ENCODE data around the gene ATP11A. TPM values are rescaled to one million over a fixed set of nuclear protein-coding genes. Genes with fewer than 3 reads are reported as not detected.
"Not testable (repeated sequence)": the region's sequence is repeated elsewhere in the genome, so short reads cannot be mapped to it uniquely, and the experiment has no call there.

ATP11A gene
- total RNA-seq, 1 donor from 2014 or later: 70.9 TPM

- Mint-ChIP-seq H3K9me3 (no peaks in the 10 kb centered on the region), H3K36me3 (no peaks in the 10 kb centered on the region), H3K4me1 (ENCODE audit: unreplicated experiment) (peaks cover 20% of the 10 kb centered on the region), H3K27ac (no peak overlapping the region), H3K4me3 (no peak overlapping the region), H3K27me3 (peaks cover 8% of the 10 kb centered on the region)
- no peak for DNase-seq (ENCODE audit: extremely low spot score, unreplicated experiment)
- TF ChIP-seq CTCF (conservative IDR thresholded peaks at IDR 0.05): no peak
Measured at GRCh38 chr13:112671359-112671758, 18.5 kb upstream of the ATP11A start.

- peaks cover 8% of the 10 kb centered on the region for H3K27me3 Mint-ChIP-seq
Measured at GRCh38 chr13:112672651-112673284, 17.1 kb upstream of the ATP11A start.

GRCh38 chr13:112674412-112675365, 15.1 kb upstream of the ATP11A start:
- Mint-ChIP-seq H3K9me3 (no peaks in the 10 kb centered on the region), H3K36me3 (no peaks in the 10 kb centered on the region), H3K4me1 (ENCODE audit: unreplicated experiment) (peaks cover 20% of the 10 kb centered on the region), H3K27ac (no peak overlapping the region), H3K27me3 (peaks cover 8% of the 10 kb centered on the region), H3K4me3 (no peak overlapping the region)
- DNase-seq (ENCODE audit: extremely low spot score, unreplicated experiment): no peak
- TF ChIP-seq CTCF (conservative IDR thresholded peaks at IDR 0.05): no peak

More at GRCh38 chr13:112672651-112673284, 17.1 kb upstream of the ATP11A start:
- H3K4me3 Mint-ChIP-seq: no peak overlapping the region
- no peak for TF ChIP-seq CTCF (conservative IDR thresholded peaks at IDR 0.05)
- no peaks in the 10 kb centered on the region for H3K36me3 Mint-ChIP-seq
- H3K4me1 Mint-ChIP-seq (ENCODE audit: unreplicated experiment): peaks cover 20% of the 10 kb centered on the region
- no peaks in the 10 kb centered on the region for H3K9me3 Mint-ChIP-seq
- no peak overlapping the region for H3K27ac Mint-ChIP-seq
- no peak for DNase-seq (ENCODE audit: extremely low spot score, unreplicated experiment)

GRCh38 chr13:112675366-112675756, 14.5 kb upstream of the ATP11A start:
- no peak for DNase-seq (ENCODE audit: extremely low spot score, unreplicated experiment)
- no peak for TF ChIP-seq CTCF (conservative IDR thresholded peaks at IDR 0.05)
- no peaks in the 10 kb centered on the region for H3K9me3 Mint-ChIP-seq
- H3K4me3 Mint-ChIP-seq: no peak overlapping the region
- no peaks in the 10 kb centered on the region for H3K36me3 Mint-ChIP-seq
- H3K27me3 Mint-ChIP-seq: peaks cover 8% of the 10 kb centered on the region
- H3K4me1 Mint-ChIP-seq (ENCODE audit: unreplicated experiment): peaks cover 15% of the 10 kb centered on the region
- no peak overlapping the region for H3K27ac Mint-ChIP-seq

- not testable (repeated sequence) for H3K36me3 Mint-ChIP-seq; H3K9me3 Mint-ChIP-seq; H3K27ac Mint-ChIP-seq; DNase-seq (ENCODE audit: extremely low spot score, unreplicated experiment); H3K27me3 Mint-ChIP-seq; H3K4me3 Mint-ChIP-seq
- H3K4me1 Mint-ChIP-seq (ENCODE audit: unreplicated experiment): peaks cover 15% of the 10 kb centered on the region
Measured at GRCh38 chr13:112677421-112677962, 12.3 kb upstream of the ATP11A start.

GRCh38 chr13:112679381-112679780, 10.5 kb upstream of the ATP11A start:
- Mint-ChIP-seq H3K4me1 (ENCODE audit: unreplicated experiment) (peaks cover 6% of the 10 kb centered on the region), H3K36me3 (no peaks in the 10 kb centered on the region), H3K4me3 (no peak overlapping the region), H3K27me3 (peaks cover 4% of the 10 kb centered on the region), H3K27ac (no peak overlapping the region), H3K9me3 (no peaks in the 10 kb centered on the region)
- TF ChIP-seq CTCF (conservative IDR thresholded peaks at IDR 0.05): no peak
- no peak for DNase-seq (ENCODE audit: extremely low spot score, unreplicated experiment)
